Large intestine (tissue), 3 donors: ENCODE measurements around the gene ARAP3. TPM values are rescaled to one million over a fixed set of nuclear protein-coding genes. Genes with fewer than 3 reads are reported as not detected.
"Not testable (repeated sequence)": the region's sequence is repeated elsewhere in the genome, so short reads cannot be mapped to it uniquely, and the experiment has no call there.

Experiments used
- DNase-seq, 2 donors: peaks; one replicate each; pipeline versions ENCODE4 v3.0.0 to v3.0.0-alpha.2; 2013
- H3K27ac ChIP-seq: one replicate; pipeline ENCODE4 v1.5.1; 2013; ENCODE audit warnings: low read length
- H3K27me3 ChIP-seq: 2 replicates; pipeline ENCODE4 v1.6.1; 2013; ENCODE audit warnings: low read length; ENCODE audit not compliant: control insufficient read depth, insufficient read depth
- H3K36me3 ChIP-seq: 2 replicates; pipeline ENCODE4 v1.6.1; 2013; ENCODE audit warnings: low read length; ENCODE audit not compliant: control insufficient read depth, insufficient read depth
- H3K4me1 ChIP-seq: one replicate; pipeline ENCODE4 v1.6.1; 2013; ENCODE audit warnings: low read length; ENCODE audit not compliant: control insufficient read depth, insufficient read depth
- H3K4me3 ChIP-seq: one replicate; pipeline ENCODE4 v1.5.1; 2013; ENCODE audit warnings: low read length
- H3K9me3 ChIP-seq: one replicate; pipeline ENCODE4 v1.6.1; 2013; ENCODE audit warnings: mild to moderate bottlenecking, low read depth, low read length, moderate library complexity; ENCODE audit not compliant: control insufficient read depth
- WGBS: methylation state at CpG from one replicate; pipeline ENCODE4 v1.1.5; 2013; ENCODE audit warnings: low lambda C conversion rate; ENCODE audit not compliant: insufficient coverage; 5-methylcytosine and 5-hydroxymethylcytosine counted together
- polyA plus RNA-seq: library from polyadenylated mRNA; unstranded; fragments of 120-200 nt; gene quantifications from one replicate; pipeline ENCODE4 v1.2.1, GENCODE V29; 2013

Gene ARAP3
- polyA plus RNA-seq, 1 donor: 17.5 TPM

DNA sequence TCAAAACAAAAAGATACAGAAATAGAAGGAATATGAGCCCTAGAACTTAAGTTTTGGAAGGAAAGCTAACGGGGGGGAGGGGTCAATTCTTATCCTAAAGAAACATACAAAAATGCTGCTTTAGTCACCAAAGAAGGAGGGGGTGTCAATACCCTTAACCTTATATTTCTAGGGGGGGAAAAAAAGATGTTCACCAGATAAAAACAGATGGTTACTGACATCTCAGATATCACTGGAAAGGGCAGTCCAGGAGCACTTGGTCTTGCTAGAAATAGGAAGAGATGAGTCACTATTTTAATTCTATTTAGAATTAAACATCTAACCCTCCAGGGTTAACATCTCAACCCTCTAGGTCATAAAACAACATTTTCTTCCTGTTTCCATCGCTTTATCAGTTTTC is 64.9 kb downstream of the ARAP3 start:
- H3K4me3 ChIP-seq: peak overlapping the region; percentile 93
- no peaks in the 10 kb centered on the region for H3K27me3 ChIP-seq
- WGBS: 100% methylated on average over 1 of the region's 2 CpGs
- H3K4me1 ChIP-seq: peaks cover 9% of the 10 kb centered on the region
- peak overlapping the region; percentile 98 for H3K27ac ChIP-seq
- peaks cover 18% of the 10 kb centered on the region for H3K36me3 ChIP-seq
- H3K9me3 ChIP-seq: no peaks in the 10 kb centered on the region
- DNase-seq: no peak

DNA sequence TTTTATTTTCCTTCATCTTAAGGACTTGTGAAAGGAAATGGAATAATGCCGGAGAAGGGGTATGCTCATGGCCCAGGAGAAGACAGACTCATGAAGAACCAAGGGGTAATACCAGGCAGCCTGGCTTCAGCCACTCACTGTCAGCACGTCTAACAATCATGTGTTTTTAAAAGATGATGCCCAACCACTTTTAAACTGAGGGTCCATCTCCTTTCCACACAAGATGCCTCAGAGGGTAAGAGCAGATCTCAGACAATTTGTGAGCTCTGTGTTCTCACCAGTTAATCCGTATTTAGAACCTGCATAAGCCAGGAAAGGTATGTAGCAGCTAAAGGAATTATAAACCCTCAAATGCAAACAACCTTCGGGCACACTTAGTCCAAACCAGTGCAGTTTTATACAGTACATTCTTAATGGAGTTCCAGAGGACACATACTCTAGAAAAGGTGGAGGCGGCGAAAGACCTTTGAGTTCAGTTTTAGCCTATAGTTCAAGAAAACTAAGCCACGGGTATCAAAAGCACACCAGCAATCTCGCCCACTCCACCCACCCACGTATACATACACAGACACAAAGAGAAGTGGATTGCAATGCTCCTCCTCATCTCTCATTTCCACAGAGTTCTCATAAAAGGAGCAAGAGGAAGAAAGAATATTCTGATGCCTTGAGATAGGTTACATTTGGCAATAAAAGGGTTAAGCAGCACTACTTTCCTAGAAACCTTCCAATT is 65.9 kb downstream of the ARAP3 start:
- Histone ChIP-seq H3K4me1 (peaks cover 9% of the 10 kb centered on the region), H3K4me3 (no peak overlapping the region), H3K36me3 (peaks cover 10% of the 10 kb centered on the region), H3K27ac (peak overlapping the region; percentile 98), H3K9me3 (no peaks in the 10 kb centered on the region), H3K27me3 (no peaks in the 10 kb centered on the region)
- 80% methylated on average over 1 of the region's 9 CpGs for WGBS
- no peak for DNase-seq

DNA sequence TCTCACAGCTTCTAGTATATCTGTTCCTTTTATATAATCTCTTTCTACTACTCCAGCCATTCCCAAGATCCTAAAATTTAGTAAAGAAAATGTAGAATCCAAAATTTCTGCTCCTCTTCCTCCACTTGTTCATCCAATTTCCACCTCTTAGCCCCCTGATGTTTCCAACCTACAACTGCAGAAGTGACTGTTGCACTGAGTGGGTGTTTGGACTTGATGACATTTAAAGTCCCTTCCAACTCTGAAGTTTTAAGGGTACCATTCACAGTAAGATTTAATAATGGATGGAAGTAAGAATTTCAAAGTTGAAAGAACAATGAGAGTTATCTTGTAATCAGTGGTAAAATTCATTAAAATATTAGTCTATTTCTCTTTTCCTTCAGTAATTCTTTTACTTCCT is 68.7 kb downstream of the ARAP3 start:
- Histone ChIP-seq H3K4me1 (peaks cover 9% of the 10 kb centered on the region), H3K27me3 (no peaks in the 10 kb centered on the region), H3K9me3 (no peaks in the 10 kb centered on the region), H3K36me3 (no peaks in the 10 kb centered on the region), H3K27ac (no peak overlapping the region), H3K4me3 (no peak overlapping the region)
- no peak for DNase-seq

- H3K36me3 ChIP-seq: no peaks in the 10 kb centered on the region
- H3K9me3 ChIP-seq: no peaks in the 10 kb centered on the region
- no peak overlapping the region for H3K27ac ChIP-seq
- 100% methylated on average over 2 of the region's 3 CpGs for WGBS
- DNase-seq: no peak
- peaks cover 20% of the 10 kb centered on the region for H3K4me1 ChIP-seq
- no peak overlapping the region for H3K4me3 ChIP-seq
- no peaks in the 10 kb centered on the region for H3K27me3 ChIP-seq
These were observed 70.7 kb downstream of the ARAP3 start for GRCh38 chr5:141611289-141611688.

DNA sequence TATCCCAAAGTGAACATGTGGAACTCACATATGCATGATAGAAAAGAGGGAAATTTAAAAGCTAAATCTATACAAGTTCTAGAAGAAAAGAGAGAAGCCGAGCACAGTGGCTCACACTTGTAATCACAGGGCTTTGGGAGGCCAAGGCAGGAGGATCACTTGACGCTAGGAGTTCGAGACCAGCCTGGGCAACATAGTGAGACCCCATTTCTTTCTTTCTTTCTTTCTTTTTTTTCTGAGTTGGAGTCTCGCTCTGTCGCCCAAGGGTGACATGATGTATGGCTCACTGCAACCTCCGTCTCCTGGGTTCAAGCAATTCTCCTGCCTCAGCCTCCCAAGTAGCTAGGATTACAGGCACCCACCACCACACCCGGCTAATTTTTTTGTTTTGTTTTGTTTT is 72.1 kb downstream of the ARAP3 start:
- 92% methylated on average over 2 of the region's 7 CpGs for WGBS
- DNase-seq, H3K27me3 ChIP-seq, H3K36me3 ChIP-seq, H3K9me3 ChIP-seq, H3K4me3 ChIP-seq: not testable (repeated sequence)
- H3K27ac ChIP-seq: peak overlapping the region; percentile 81
- peaks cover 17% of the 10 kb centered on the region for H3K4me1 ChIP-seq

- no peaks in the 10 kb centered on the region for H3K27me3 ChIP-seq
- no peaks in the 10 kb centered on the region for H3K36me3 ChIP-seq
- H3K4me3 ChIP-seq: no peak overlapping the region
- H3K27ac ChIP-seq: peak overlapping the region; percentile 81
- peaks cover 17% of the 10 kb centered on the region for H3K4me1 ChIP-seq
- no peak for DNase-seq
- WGBS: 81% methylated on average over 2 of the region's 3 CpGs
- no peaks in the 10 kb centered on the region for H3K9me3 ChIP-seq
These were observed 73.0 kb downstream of the ARAP3 start for GRCh38 chr5:141609044-141609443.

- Histone ChIP-seq H3K4me1 (peaks cover 22% of the 10 kb centered on the region), H3K4me3 (no peak overlapping the region), H3K27ac (peak overlapping the region; percentile 81), H3K9me3 (no peaks in the 10 kb centered on the region), H3K27me3 (no peaks in the 10 kb centered on the region), H3K36me3 (no peaks in the 10 kb centered on the region)
- DNase-seq: peak; percentile 85 to 92
- no CpG with 5 or more reads among the region's 1 CpG for WGBS
These were observed 73.5 kb downstream of the ARAP3 start for GRCh38 chr5:141608557-141608956.

DNA sequence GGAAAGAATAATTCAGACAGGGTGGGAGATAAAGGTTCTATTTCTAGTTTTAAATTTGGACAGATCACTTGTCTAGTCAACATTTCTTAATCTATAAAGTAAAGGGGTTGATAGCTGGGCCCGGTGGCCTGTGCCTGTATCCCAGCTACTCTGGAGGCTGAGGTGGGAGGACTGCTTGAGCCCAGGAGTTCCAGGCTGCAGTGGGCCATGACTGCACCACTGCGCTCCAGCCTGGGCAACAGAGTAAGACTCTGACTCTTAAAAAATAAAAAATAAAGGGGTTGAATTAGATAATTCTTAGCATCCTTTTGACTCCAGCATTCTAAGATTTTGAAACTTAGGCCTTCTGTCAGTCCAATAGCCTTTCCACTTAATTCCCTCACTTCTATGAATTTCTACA is 74.0 kb downstream of the ARAP3 start:
- Histone ChIP-seq H3K27ac (peak overlapping the region; percentile 81), H3K4me3 (no peak overlapping the region), H3K9me3 (no peaks in the 10 kb centered on the region), H3K4me1 (peaks cover 22% of the 10 kb centered on the region), H3K27me3 (no peaks in the 10 kb centered on the region), H3K36me3 (no peaks in the 10 kb centered on the region)
- no CpG with 5 or more reads among the region's 2 CpGs for WGBS
- no peak for DNase-seq

DNA sequence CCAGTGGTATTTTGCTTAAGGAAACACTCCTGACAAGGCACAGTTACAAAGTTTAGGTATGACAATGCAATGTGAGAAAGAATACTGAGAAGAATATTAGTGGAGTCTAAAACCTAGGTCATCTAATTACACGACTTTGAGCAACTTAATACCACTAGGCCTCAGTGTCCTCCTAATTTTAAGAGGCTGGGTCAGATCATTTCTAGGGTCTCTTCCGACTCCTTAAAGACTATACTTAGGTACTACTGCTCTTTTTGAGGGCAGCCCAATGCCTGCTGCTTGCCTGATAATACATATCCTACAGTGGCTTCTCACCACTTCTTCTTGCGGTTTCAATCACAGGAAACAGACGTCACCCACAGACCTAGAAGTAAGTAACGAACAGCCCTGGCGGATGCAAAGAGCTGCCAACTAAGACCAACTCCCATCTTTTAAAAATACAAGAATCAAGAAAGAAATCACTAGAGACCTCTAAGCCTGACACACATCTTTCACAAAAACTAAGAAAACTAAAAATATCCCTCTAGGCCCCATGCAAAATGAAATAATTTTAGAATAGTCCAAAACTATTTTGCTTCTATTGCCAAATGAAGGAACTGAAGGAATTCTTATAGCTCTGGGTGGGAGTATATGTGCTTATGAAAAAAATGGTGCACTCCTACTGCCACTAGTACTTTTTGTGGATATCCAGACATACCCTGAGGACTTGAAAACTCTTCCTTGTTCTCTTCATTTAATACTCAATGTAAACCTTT is 76.3 kb downstream of the ARAP3 start:
- H3K4me3 ChIP-seq: no peak overlapping the region
- peak overlapping the region; percentile 81 for H3K27ac ChIP-seq
- H3K9me3 ChIP-seq: no peaks in the 10 kb centered on the region
- H3K4me1 ChIP-seq: peaks cover 22% of the 10 kb centered on the region
- no peak for DNase-seq
- no peaks in the 10 kb centered on the region for H3K36me3 ChIP-seq
- 100% methylated on average over 1 of the region's 6 CpGs for WGBS
- no peaks in the 10 kb centered on the region for H3K27me3 ChIP-seq

DNA sequence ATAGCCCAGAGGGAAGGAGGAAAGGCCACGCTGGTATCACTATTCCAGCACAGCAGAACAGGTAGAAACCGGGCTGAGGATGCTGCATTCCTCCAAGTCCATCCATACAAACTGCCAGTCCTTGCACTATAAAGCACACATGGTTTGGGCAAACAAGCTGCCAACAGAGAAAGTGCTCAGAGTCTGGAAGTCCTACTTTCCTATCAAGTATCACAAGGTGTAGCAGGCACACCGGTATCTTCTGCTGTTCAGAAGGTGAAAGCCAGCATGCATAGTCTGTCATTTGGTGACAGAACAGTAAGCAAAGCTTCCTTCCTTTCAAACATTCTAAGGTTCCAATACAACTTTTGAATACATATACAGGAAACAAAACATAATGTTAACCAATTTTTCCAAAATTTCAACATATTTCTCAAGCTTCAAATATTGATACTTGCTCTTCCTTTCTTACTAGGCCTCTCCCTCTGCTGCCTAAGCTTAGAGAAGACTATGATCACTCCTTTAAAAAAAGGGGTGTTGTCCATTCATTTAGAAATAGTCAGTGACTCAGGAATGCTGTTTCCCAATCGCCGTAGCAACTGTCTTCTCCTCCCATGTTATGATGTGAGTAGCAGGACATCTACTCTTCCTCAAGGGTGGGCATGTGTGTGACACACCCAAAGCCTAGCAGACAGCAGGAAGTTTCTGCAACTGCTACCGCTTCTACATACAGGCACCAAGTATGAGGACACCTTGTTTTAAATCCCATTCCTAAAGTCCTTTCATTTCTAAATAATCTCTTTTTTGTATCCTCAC is 77.9 kb downstream of the ARAP3 start:
- WGBS: 0% methylated on average over 2 of the region's 6 CpGs
- H3K4me1 ChIP-seq: peaks cover 18% of the 10 kb centered on the region
- peak overlapping the region; percentile 73 for H3K27ac ChIP-seq
- no peaks in the 10 kb centered on the region for H3K27me3 ChIP-seq
- H3K36me3 ChIP-seq: no peaks in the 10 kb centered on the region
- DNase-seq: peak; percentile 82 to 87
- H3K9me3 ChIP-seq: no peaks in the 10 kb centered on the region
- no peak overlapping the region for H3K4me3 ChIP-seq
